ENCODE results near the gene OR9I1. TPM values are rescaled to one million over a fixed set of nuclear protein-coding genes. Genes with fewer than 3 reads are reported as not detected.
A peak's percentile ranks its signal among the peaks of the same experiment; 100 is the strongest.

OR9I1 gene
- total and polyA plus RNA-seq, 2 of the 4 experiments (the other 2 are of a cell fraction): not detected

GRCh38 chr11:58121096-58121495 lies 4.2 kb downstream of the OR9I1 start:
- Histone ChIP-seq H3K23ac (ENCODE audit: low read depth, low read length) (no peak overlapping the region), H3K27ac (ENCODE audit: insufficient read depth, low read length) (no peak overlapping the region), H2BK5ac (ENCODE audit: low read depth, low read length, poor library complexity, severe bottlenecking) (no peak overlapping the region), H3K9me3 (ENCODE audit: control insufficient read depth, insufficient read depth, low read length) (no peaks in the 10 kb centered on the region), H4K91ac (ENCODE audit: insufficient read depth, low read depth, low read length) (no peak overlapping the region), H4K8ac (ENCODE audit: low read depth in 2 of 2, low read length in 2 of 2) (no peak overlapping the region), H2AFZ (replicated peaks; ENCODE audit: low read length, poor library complexity) (no peak overlapping the region), H3K4me2 (ENCODE audit: low read depth, low read length) (no peak overlapping the region), H3K9ac (ENCODE audit: low read depth, low read length) (no peak overlapping the region), H2BK20ac (ENCODE audit: low read depth, low read length) (no peak overlapping the region), H3K4me1 (ENCODE audit: control insufficient read depth, insufficient read depth, low read length) (no peaks in the 10 kb centered on the region), H3K9me1 (ENCODE audit: insufficient read depth, low read length) (no peaks in the 10 kb centered on the region), H2AK5ac (ENCODE audit: low read depth, low read length) (no peak overlapping the region), H3K79me1 (ENCODE audit: low read depth in 1 of 2, low read length in 2 of 2) (no peaks in the 10 kb centered on the region), H2BK120ac (ENCODE audit: low read depth, low read length) (no peak overlapping the region), H4K20me1 (ENCODE audit: insufficient read depth, low read length) (no peaks in the 10 kb centered on the region), H2BK15ac (ENCODE audit: low read depth, low read length) (no peak overlapping the region), H3K18ac (ENCODE audit: low read depth, low read length) (no peak overlapping the region), H2AK9ac (replicated peaks; ENCODE audit: low read depth, low read length, poor library complexity) (no peak overlapping the region), H3K4me3 (ENCODE audit: insufficient read depth, low read depth, low read length) (no peak overlapping the region), H3K27me3 (ENCODE audit: control insufficient read depth, insufficient read depth, low read length) (no peaks in the 10 kb centered on the region; the same call in 1 of the 2 replicates), H3K36me3 (ENCODE audit: control insufficient read depth, insufficient read depth, low read length) (no peaks in the 10 kb centered on the region), H3K56ac (ENCODE audit: extremely low read depth, insufficient read depth, low read length) (no peak overlapping the region), H4K5ac (ENCODE audit: low read depth, low read length) (no peak overlapping the region), H3K14ac (replicated peaks; ENCODE audit: low read depth, low read length) (no peak overlapping the region), H3K4ac (ENCODE audit: low read depth, low read length) (no peak overlapping the region)
- dilution Hi-C loops (cut with HindIII; ENCODE audit: low sequenced_read_pairs, unreplicated experiment): no loop called here
- in situ Hi-C loops (cut with MboI; ENCODE audit: low sequenced_read_pairs): no loop called here
- ChIA-PET CTCF (no interaction called here), POLR2A (ENCODE audit: unreplicated experiment) (no interaction called here)
- DNase-seq (peak; percentile 5), ATAC-seq (ENCODE audit: low read depth) (peak; percentile 51)
- WGBS, 2 experiments (ENCODE audit: extremely low coverage in 2 of 2, insufficient read length in 1 of 2): no CpG with 5 or more reads among the region's 1 CpG
- intact Hi-C loops (cut with micrococcal nuclease): loop anchor here (10.0 kb wide), 1 partner anchor 394 kb away; no protein-coding TSS in a partner anchor
- BruUV-seq (replicated peaks): no TSS peak
- TF ChIP-seq ELK1 (IDR thresholded peaks at IDR 0.05; ENCODE audit: borderline replicate concordance, low read depth, low read length) (no peak), RFX5 (IDR thresholded peaks at IDR 0.05; ENCODE audit: low read depth, low read length) (no peak), MAFK (IDR thresholded peaks at IDR 0.05; ENCODE audit: low read depth, low read length) (no peak), MAZ (IDR thresholded peaks at IDR 0.05; ENCODE audit: borderline replicate concordance, low read depth, low read length) (no peak), NFE2L2 (IDR thresholded peaks at IDR 0.05; ENCODE audit: low read depth, low read length) (no peak), CEBPB (IDR thresholded peaks at IDR 0.05; ENCODE audit: low read depth, low read length) (no peak), BHLHE40 (IDR thresholded peaks at IDR 0.05; ENCODE audit: low read depth, low read length) (no peak), USF2 (IDR thresholded peaks at IDR 0.05; ENCODE audit: low read depth, low read length) (no peak), SMC3 (IDR thresholded peaks at IDR 0.05; ENCODE audit: low read depth, low read length) (no peak), CHD1 (IDR thresholded peaks at IDR 0.05; ENCODE audit: low read depth, low read length) (no peak), RCOR1 (IDR thresholded peaks at IDR 0.05; ENCODE audit: insufficient replicate concordance, low read length) (no peak), RAD21 (IDR thresholded peaks at IDR 0.05; ENCODE audit: low read length) (no peak)

Measured in IMR-90 (cell line).